ENCODE results near the gene TSPAN12.

The TSPAN12 gene

DNA sequence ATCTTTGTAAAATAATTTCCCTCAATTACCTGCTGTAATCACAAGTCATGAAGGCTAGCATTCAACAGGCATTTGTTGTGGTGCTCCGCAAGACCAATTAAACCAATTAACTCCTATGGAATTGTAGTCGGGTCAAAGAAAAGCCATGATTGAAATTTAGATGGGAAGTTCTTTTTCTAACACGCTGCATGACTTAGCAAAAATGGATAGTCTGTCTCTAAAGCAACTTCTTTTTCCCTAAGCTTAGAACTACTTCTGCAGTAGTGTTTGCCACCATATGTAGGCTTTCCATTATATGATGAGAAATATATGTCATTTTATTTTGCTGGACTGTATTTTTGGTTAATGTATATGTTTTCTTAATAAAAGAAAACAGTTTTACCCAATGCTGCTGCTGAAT lies 119.1 kb downstream of the TSPAN12 start:
- no peak for DNase-seq

All from activated CD8-positive, alpha-beta memory T cell treated with anti-CD3 and anti-CD28 coated beads, Interleukin-2, amount 50 U/mL, for 48 hours (primary cell).